ENCODE measurements around the gene AUTS2.

AUTS2 gene

GRCh38 chr7:70743531-70744325 lies 1145.5 kb downstream of the AUTS2 start:
- no peak for DNase-seq (ENCODE audit: low spot score)

DNA sequence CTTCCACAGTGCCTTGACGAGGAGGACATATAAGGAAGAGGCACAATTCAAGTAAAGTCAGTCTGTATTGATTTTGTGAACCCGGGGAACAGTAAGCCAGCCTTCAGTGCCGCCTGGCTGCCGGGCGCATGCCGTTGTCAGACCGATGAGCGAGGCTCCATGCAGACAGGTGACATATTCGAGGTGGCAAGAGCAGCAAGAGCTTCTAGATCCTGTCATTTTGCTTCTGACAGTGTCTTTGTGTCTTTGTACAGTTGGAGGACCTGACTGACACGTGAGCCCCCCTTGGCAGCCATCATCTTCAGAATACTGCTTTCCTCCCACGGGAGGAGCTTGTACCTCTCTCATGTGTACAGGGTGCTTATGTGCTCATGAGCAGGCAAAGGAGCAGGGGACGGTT lies 1146.2 kb downstream of the AUTS2 start:
- no peak for DNase-seq (ENCODE audit: low spot score)

- no peak for DNase-seq (ENCODE audit: low spot score)
These were observed 1151.6 kb downstream of the AUTS2 start for GRCh38 chr7:70749831-70750230.

DNA sequence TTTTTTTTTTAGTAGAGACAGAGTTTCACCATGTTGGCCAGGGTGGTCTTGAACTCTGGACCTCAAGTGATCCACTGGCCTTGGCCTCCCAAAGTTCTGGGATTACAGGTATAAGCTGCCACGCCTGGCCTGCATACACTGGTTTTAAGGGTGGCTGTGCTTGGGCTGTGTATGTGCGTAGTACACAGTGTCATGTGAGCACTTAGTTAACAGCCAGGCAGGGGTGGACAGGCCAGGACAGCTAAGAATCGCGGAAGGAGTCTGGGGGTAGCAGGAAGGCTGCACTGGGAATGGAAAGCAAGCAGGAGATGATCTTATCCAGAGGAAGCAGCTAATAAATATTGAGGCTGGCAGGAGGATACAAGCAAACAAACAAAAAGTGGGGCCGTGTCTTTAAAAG lies 1153.6 kb downstream of the AUTS2 start:
- DNase-seq (ENCODE audit: low spot score), result no peak

GRCh38 chr7:70752794-70753241 lies 1154.5 kb downstream of the AUTS2 start:
- DNase-seq (ENCODE audit: low spot score), result peak; percentile 29

GRCh38 chr7:70756789-70757188 lies 1158.5 kb downstream of the AUTS2 start:
- no peak for DNase-seq (ENCODE audit: low spot score)

GRCh38 chr7:70758646-70759045 lies 1160.4 kb downstream of the AUTS2 start:
- DNase-seq (ENCODE audit: low spot score), result no peak

DNA sequence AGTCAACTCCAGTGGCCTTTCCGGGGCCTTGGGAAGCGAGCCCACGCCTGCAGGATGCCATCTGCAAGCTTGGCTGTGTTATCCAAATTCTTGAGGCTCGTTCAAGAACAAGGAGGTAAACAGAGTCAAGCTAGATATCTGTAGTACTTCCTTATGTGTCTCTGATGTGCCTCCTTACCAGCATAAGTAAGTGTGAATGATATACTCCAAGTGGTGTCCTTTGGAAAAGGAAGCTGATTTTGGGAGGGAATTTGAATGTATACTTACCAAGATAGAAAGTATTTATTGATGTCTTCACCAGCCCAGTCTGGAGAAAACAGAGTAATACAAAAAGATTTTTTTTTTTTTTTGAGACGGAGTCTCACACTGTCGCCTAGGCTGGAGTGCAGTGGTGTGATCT lies 1161.4 kb downstream of the AUTS2 start:
- DNase-seq (ENCODE audit: low spot score), result no peak

- no peak for DNase-seq (ENCODE audit: low spot score)
These were observed 1163.5 kb downstream of the AUTS2 start for GRCh38 chr7:70761711-70762328.

- DNase-seq (ENCODE audit: low spot score), result no peak
These were observed 1164.4 kb downstream of the AUTS2 start for GRCh38 chr7:70762696-70763095.

GRCh38 chr7:70763961-70764691 lies 1165.9 kb downstream of the AUTS2 start:
- no peak for DNase-seq (ENCODE audit: low spot score)

DNA sequence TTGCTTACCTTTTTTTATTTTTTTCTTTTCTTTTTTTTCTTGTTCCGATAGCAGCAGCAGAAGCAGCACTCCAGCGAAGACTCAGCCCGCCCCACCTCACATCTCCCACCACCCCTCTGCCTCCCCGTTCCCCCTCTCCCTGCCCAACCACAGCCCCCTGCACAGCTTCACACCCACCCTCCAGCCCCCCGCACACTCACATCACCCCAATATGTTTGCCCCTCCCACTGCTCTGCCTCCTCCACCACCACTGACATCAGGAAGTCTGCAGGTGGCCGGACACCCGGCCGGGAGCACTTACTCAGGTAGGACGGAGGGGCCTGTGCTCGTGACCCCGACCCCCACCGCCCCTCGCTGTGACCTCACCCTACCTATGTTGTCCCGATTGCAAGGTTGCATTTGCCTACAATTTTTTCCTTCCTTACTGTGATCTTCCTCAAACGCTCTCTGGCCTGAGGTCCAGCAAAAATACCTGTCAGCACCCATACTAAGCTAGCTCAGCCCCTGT lies 1166.5 kb downstream of the AUTS2 start:
- no peak for DNase-seq (ENCODE audit: low spot score)

DNA sequence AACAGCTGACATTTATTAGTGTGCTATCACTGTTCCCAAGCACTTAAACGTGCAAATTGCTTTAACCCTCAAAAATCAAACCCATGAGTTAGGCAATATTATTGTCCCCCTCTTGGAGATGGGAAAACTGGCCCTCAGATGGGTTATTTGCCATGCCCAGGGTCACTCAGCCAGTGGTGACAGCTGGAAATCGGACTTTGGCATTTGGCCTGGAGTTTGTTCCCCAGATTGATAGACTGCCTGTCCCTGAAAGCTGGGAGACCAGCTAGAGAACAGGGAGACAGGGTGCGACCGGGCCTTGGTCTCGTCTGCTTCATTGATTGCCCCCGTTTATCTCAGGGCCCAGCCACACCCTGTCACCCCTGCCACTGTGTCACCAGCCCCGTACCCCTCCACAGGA lies 1167.4 kb downstream of the AUTS2 start:
- no peak for DNase-seq (ENCODE audit: low spot score)

- no peak for DNase-seq (ENCODE audit: low spot score)
These were observed 1167.8 kb downstream of the AUTS2 start for GRCh38 chr7:70766109-70766508.

DNA sequence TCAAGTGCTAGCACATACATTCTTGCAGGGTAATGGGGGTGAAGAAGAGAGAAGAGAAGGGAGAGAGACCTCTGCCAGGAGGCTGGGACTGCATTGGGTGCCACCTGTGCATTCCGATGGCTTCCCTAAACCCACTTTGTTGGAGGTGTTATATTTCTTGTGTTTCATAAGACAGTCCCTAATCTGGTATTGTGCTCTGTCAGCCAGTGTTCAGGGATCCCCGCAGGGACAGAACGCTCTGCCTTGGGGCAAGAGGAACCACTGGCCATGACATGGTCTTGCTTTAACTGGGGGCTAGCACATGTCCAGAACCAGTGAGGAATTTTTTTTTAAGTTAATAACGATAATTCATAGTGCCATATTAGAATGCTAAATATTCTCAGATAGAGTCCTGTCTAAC lies 1168.4 kb downstream of the AUTS2 start:
- no peak for DNase-seq (ENCODE audit: low spot score)

DNA sequence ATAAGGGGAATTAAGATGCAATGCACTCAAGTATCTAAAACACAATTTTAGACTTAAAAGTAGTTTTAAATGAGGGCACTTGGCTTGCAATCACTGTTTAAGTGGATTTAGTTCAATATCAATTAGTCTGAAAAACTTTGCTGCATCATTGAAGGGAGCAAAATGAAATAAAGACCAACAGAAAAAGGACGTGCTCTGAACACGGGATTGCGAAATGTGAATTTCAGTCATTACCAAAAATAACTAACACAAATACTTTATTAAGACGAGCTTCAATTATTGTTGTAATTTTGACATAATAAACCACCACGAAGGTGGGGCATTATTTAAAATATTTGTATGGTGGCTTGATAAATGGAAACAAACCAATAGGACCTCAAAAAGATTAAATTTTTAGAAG lies 1171.9 kb downstream of the AUTS2 start:
- DNase-seq (ENCODE audit: low spot score), result no peak

- no peak for DNase-seq (ENCODE audit: low spot score)
These were observed 1173.2 kb downstream of the AUTS2 start for GRCh38 chr7:70771451-70771850.

- DNase-seq (ENCODE audit: low spot score), result no peak
These were observed 1174.6 kb downstream of the AUTS2 start for GRCh38 chr7:70772891-70773290.

DNA sequence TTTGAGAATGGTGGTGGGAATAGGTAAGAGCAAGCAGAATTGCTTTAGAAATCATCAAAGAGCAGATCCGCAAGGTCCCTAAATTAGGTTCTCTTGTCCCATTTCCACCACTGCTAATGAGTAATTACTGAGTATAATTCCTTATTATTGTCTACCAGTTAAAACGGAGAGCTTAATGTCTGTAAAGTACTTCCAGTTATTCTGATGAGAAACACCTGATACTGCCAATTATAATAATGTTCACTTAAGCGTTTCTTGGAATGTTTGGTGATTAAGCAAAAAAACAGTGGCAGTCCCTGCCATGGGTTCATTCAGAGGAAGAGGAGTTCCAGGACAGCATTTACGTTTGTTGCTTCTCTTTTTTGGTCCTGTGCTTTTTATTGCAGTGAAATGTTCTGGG lies 1175.1 kb downstream of the AUTS2 start:
- DNase-seq (ENCODE audit: low spot score), result no peak

DNA sequence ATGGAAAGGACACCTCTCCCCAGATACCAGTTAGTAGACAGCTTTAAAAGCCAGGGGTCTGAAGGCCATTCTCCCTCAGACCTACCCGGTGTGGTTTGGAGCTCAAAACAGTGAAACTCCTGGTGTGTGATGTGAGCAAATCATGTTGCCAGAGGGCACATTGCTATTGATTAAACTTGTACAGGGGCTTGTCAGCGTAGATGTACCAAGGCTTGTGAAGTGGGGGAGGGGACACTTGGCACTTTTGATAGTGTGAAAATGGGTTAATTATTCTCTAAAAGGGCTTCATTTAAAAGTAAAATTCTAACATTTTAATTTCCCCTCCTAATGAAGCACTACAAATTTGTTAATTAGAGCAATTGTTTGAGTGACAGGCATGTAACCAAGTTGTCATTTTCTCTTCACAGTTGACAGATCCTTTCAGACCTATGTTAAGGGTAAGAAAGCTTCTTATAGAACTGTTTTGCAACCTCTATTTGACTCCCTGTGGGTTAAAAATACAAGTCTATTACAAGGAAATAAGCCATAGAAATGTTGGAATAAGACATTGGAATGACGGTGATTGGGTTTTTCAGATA lies 1176.8 kb downstream of the AUTS2 start:
- no peak for DNase-seq (ENCODE audit: low spot score)

DNA sequence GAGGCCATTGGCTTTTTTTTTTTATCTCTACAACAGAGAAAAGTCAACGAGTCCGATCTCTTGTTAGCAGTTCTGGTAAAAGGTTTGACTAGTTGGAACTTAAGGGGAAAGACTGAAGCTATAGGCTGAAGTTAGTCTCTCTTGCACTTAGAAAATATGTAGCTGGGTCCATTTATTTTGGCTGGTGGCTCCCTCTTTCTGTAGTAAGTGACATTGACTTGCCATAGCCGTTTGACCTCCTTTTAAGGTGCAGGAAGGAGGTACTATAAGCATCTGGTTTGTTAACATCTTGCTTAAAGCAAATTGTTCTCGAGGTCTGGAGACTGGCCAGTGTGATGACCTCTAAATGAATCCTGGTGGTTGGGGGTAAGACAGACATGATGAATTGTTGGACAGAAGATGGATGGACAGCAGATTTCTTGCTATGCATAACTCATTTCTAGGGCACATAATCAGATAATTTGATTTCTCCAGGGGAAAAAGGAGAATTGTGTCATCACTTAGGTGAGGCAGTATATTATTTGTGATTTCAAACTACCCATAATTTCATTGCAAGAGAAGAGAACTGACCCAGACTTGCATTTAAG lies 1177.4 kb downstream of the AUTS2 start:
- DNase-seq (ENCODE audit: low spot score), result no peak

DNA sequence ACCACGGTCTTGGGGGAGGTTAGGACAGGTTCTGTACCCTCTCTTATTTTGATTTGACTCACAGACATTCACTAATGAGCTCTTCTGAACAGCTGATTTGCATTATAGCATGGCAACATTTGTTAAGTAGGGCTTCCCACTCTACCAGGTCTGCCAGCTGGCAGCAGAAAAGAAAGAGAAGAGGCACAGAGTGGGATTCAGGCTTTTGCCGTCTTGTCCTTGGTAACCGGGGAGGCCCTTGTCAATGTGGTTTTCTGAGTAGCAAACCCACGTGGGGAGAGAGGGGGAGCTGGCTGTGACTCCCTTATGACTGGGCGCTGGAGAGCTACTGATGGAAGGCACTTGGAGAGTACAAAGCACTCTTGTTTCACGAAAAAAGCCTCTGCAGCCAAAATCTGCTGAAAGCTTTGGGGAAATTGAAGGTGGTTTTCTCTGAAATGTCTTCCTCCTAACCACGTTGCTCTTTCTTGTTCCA lies 1178.4 kb downstream of the AUTS2 start:
- peak; percentile 56 for DNase-seq (ENCODE audit: low spot score)
